ENCODE data around the gene SMIM23.

- no peak for TF ChIP-seq CTCF (conservative IDR thresholded peaks at IDR 0.05 in 1 of 2, IDR thresholded peaks at IDR 0.05 in 1 of 2; ENCODE audit: low read depth in 1 of 2, low read length in 2 of 2)
- no peak for TF ChIP-seq EZH2 (IDR thresholded peaks at IDR 0.05; ENCODE audit: low read length, missing control alignments)
These were observed 36.9 kb upstream of the SMIM23 start for GRCh38 chr5:171748720-171749119.

All from fibroblast of lung (primary cell).